CD4-positive, alpha-beta T cell (primary cell): ENCODE data around the gene PCSK4. TPM values are rescaled to one million over a fixed set of nuclear protein-coding genes. Genes with fewer than 3 reads are reported as not detected.
A peak's percentile ranks its signal among the peaks of the same experiment; 100 is the strongest.
"Not testable (repeated sequence)": the region's sequence is repeated elsewhere in the genome, so short reads cannot be mapped to it uniquely, and the experiment has no call there.

Source experiments
- ATAC-seq: fragments of 200-7000 bp; cut with Tn5 transposase; one replicate; pipeline ENCODE4 v1.10.0; 2022; ENCODE audit warnings: mild to moderate bottlenecking; ENCODE audit not compliant: poor library complexity
- CTCF ChIA-PET: fragments of 350-600 bp; sonication (Branson Sonifier 250); formaldehyde crosslinking; loops from one replicate; lab custom pipeline; 2021; ENCODE audit warnings: antibody characterized with exemption, inconsistent platforms; lab: Charles Lee
- POLR2A ChIA-PET: fragments of 350-600 bp; sonication (Branson Sonifier 250); formaldehyde crosslinking; loops from one replicate; lab custom pipeline; 2021; ENCODE audit warnings: antibody characterized with exemption, inconsistent platforms; lab: Charles Lee
- DNase-seq, 14 experiments: peaks; one replicate each; pipeline ENCODE4 v3.0.0-alpha.2; 2013 to 2020; ENCODE audit warnings: mixed read lengths in 2 of 14
- H3K27ac ChIP-seq, 2 donors: one replicate each; pipeline versions ENCODE4 v1.5.1 to v1.7.0; 2013; ENCODE audit warnings: low read length in 2 of 2, low read depth in 1 of 2, mild to moderate bottlenecking in 1 of 2
- H3K27me3 ChIP-seq, 2 experiments: 1 replicate in 1 of 2; 2 replicates in 1 of 2; pipeline versions ENCODE4 v1.6.1 to v1.7.0; 2013; ENCODE audit warnings: low read length in 2 of 2, control low read depth in 1 of 2, mild to moderate bottlenecking in 1 of 2, moderate library complexity in 1 of 2; ENCODE audit not compliant: insufficient read depth in 2 of 2, control insufficient read depth in 1 of 2
- H3K36me3 ChIP-seq: one replicate; pipeline ENCODE4 v1.6.1; 2013; ENCODE audit warnings: low read length, control low read depth; ENCODE audit not compliant: insufficient read depth
- H3K4me1 ChIP-seq: one replicate; pipeline ENCODE4 v1.6.1; 2013; ENCODE audit warnings: low read length, control low read depth; ENCODE audit not compliant: insufficient read depth
- H3K4me3 ChIP-seq: one replicate; pipeline ENCODE4 v1.5.1; 2013; ENCODE audit warnings: mild to moderate bottlenecking, low read length, moderate library complexity
- H3K9me3 ChIP-seq, 2 experiments: 1 replicate in 1 of 2; 2 replicates in 1 of 2; pipeline versions ENCODE4 v1.6.1 to v1.7.0; 2013; ENCODE audit warnings: low read length in 2 of 2, mild to moderate bottlenecking in 2 of 2, control low read depth in 1 of 2, moderate library complexity in 1 of 2; ENCODE audit not compliant: control insufficient read depth in 1 of 2, insufficient read depth in 1 of 2
- H3K27ac Mint-ChIP-seq: one replicate; pipeline ENCODE4 v1.8.0; 2020; ENCODE audit warnings: mixed read lengths
- H3K27me3 Mint-ChIP-seq: one replicate; pipeline ENCODE4 v1.8.0; 2021; ENCODE audit warnings: mixed read lengths
- H3K36me3 Mint-ChIP-seq: one replicate; pipeline ENCODE4 v1.8.0; 2021; ENCODE audit warnings: low read depth, mixed read lengths
- H3K4me1 Mint-ChIP-seq: one replicate; pipeline ENCODE4 v1.8.0; 2021; ENCODE audit warnings: low read depth, mixed read lengths
- H3K4me3 Mint-ChIP-seq: one replicate; pipeline ENCODE4 v1.8.0; 2020; ENCODE audit warnings: mild to moderate bottlenecking, mixed read lengths
- H3K9me3 Mint-ChIP-seq: one replicate; pipeline ENCODE4 v1.8.0; 2020; ENCODE audit warnings: mixed read lengths
- CTCF ChIP-seq: fragments of 200-600 bp; IDR thresholded peaks from one replicate; pipeline ENCODE4 v1.8.0; 2022; ENCODE audit warnings: antibody characterized with exemption, mild to moderate bottlenecking
- intact Hi-C, 2 experiments: fragments of 100-400 bp; cut with DNase I in 1 of 2; cut with micrococcal nuclease in 1 of 2; formaldehyde crosslinking; loops; one replicate each; pipeline versions ENCODE4 v1.15.1 to v1.9.0; 2023 to 2025; cut with DNase I, micrococcal nuclease
- total RNA-seq, 174 experiments: library from RNA in 2 of 174; stranded (reverse) in 2 of 174; gene quantifications; one replicate each; pipeline ENCODE4 v1.2.3 and lab custom pipeline; 2021 to 2026

The PCSK4 gene
- total RNA-seq, 2 experiments from 2014 or later: 4.2 to 5.2 TPM

- Histone ChIP-seq H3K27ac (no peak overlapping the region), H3K4me3 (no peak overlapping the region), H3K9me3 (no peaks in the 10 kb centered on the region), H3K4me1 (peaks cover 42% of the 10 kb centered on the region), H3K27me3 (peaks cover 0 to 2% of the 10 kb centered on the region in 2 experiments), H3K36me3 (peaks cover 32% of the 10 kb centered on the region)
- Mint-ChIP-seq H3K27ac (peak overlapping the region; percentile 92), H3K9me3 (no peaks in the 10 kb centered on the region), H3K4me1 (peaks cover 25% of the 10 kb centered on the region), H3K36me3 (peaks cover 55% of the 10 kb centered on the region), H3K4me3 (peak overlapping the region; percentile 100), H3K27me3 (no peaks in the 10 kb centered on the region)
- ATAC-seq (no peak), DNase-seq (no peak)
- intact Hi-C loops: no loop called here
- ChIA-PET CTCF (no interaction called here), POLR2A (interaction anchor here (1.2 kb wide), 1 partner anchor 29 kb away, joined by 3 read pairs; no protein-coding TSS in a partner anchor)
- TF ChIP-seq CTCF: no peak
Observed at GRCh38 chr19:1440418-1440801, 49.7 kb downstream of the PCSK4 start.

- peak overlapping the region; percentile 96 for H3K4me3 ChIP-seq
- peaks cover 60% of the 10 kb centered on the region for H3K36me3 Mint-ChIP-seq
- ATAC-seq, H3K27me3 ChIP-seq, CTCF ChIA-PET, H3K27me3 Mint-ChIP-seq, H3K9me3 ChIP-seq, H3K9me3 Mint-ChIP-seq, H3K27ac ChIP-seq: not testable (repeated sequence)
- peaks cover 34% of the 10 kb centered on the region for H3K36me3 ChIP-seq
- intact Hi-C loops: loop anchor here (2.0 to 5.0 kb wide), 4 partner anchors 39 to 162 kb away; partner anchors contain the start of genes ADAMTSL5 (in 2 of the 2), C19orf25 (in 1 of the 2) and FAM174C (in 1 of the 2)
- H3K4me1 Mint-ChIP-seq: peaks cover 25% of the 10 kb centered on the region
- peaks cover 36% of the 10 kb centered on the region for H3K4me1 ChIP-seq
- peak in 1 of 14 experiments; percentile 51 for DNase-seq
- H3K27ac Mint-ChIP-seq: peak overlapping the region; percentile 92
- peak overlapping the region; percentile 100 for H3K4me3 Mint-ChIP-seq
- POLR2A ChIA-PET: interaction anchor here (0.9 to 1.2 kb wide), 2 partner anchors 29 to 57 kb away, joined by 3 to 4 read pairs; no protein-coding TSS in a partner anchor
Observed at GRCh38 chr19:1439525-1440417, 50.4 kb downstream of the PCSK4 start.

GRCh38 chr19:1438933-1439354, 51.2 kb downstream of the PCSK4 start:
- H3K4me3 ChIP-seq: peak overlapping the region; percentile 96
- H3K27me3 Mint-ChIP-seq: no peaks in the 10 kb centered on the region
- peaks cover 25% of the 10 kb centered on the region for H3K4me1 Mint-ChIP-seq
- DNase-seq (no peak), ATAC-seq (no peak)
- peaks cover 32% of the 10 kb centered on the region for H3K4me1 ChIP-seq
- H3K36me3 ChIP-seq: peaks cover 42% of the 10 kb centered on the region
- peak overlapping the region; percentile 100 for H3K4me3 Mint-ChIP-seq
- no peaks in the 10 kb centered on the region for H3K27me3 ChIP-seq
- POLR2A ChIA-PET: interaction anchor here (0.9 kb wide), 1 partner anchor 56 kb away, joined by 4 read pairs; no protein-coding TSS in a partner anchor
- CTCF ChIA-PET: no interaction called here
- H3K9me3 Mint-ChIP-seq: no peaks in the 10 kb centered on the region
- H3K9me3 ChIP-seq: no peaks in the 10 kb centered on the region
- intact Hi-C loops: loop anchor here (1.0 to 5.0 kb wide), 5 partner anchors 32 to 162 kb away; partner anchors contain the start of genes ADAMTSL5 (in 2 of the 2), DAZAP1 (in 2 of the 2), C19orf25 (in 1 of the 2) and FAM174C (in 1 of the 2)
- H3K36me3 Mint-ChIP-seq: peaks cover 60% of the 10 kb centered on the region
- no peak for TF ChIP-seq CTCF
- peak overlapping the region; percentile 92 for H3K27ac Mint-ChIP-seq
- H3K27ac ChIP-seq: peak overlapping the region; percentile 83 to 90
